ENCODE measurements around the gene EGFR. TPM values are rescaled to one million over a fixed set of nuclear protein-coding genes. Genes with fewer than 3 reads are reported as not detected.

EGFR gene
- total and polyA plus RNA-seq, 2 donors (not counting 3 experiments of a cell fraction or from before 2014, with no cell fraction given): 1.5 to 4.1 TPM

- DNase-seq (ENCODE audit: low read depth, low spot score): no peak
- no peaks in the 10 kb centered on the region for H3K9me3 ChIP-seq (replicated peaks; ENCODE audit: control insufficient read depth, insufficient read depth, low read length)
- no peak for FAIRE-seq
- no peak overlapping the region for H3K4me3 ChIP-seq (replicated peaks in 1 of 3; ENCODE audit: insufficient read depth in 1 of 3, low read depth in 1 of 3, low read length in 3 of 3)
- H3K27ac ChIP-seq (ENCODE audit: insufficient read depth, low read depth, low read length): no peak overlapping the region
- no peak overlapping the region for H2AFZ ChIP-seq (ENCODE audit: low read depth, low read length)
- no peaks in the 10 kb centered on the region for H3K9me1 ChIP-seq (replicated peaks; ENCODE audit: control insufficient read depth, extremely low read depth, insufficient read depth, low read length)
- POLR2A ChIA-PET: no interaction called here
- H3K36me3 ChIP-seq (ENCODE audit: control insufficient read depth in 2 of 2, extremely low read depth in 1 of 2, insufficient read depth in 2 of 2, low read length in 2 of 2): no peaks in the 10 kb centered on the region
- no TSS peak for BruUV-seq (replicated peaks)
- CTCF ChIA-PET: interaction anchor here (0.6 to 1.2 kb wide), 3 partner anchors 89 to 402 kb away, joined by 3 read pairs; no protein-coding TSS in a partner anchor
- no peaks in the 10 kb centered on the region for H3K79me2 ChIP-seq (ENCODE audit: control insufficient read depth, insufficient read depth, low read length)
- no peaks in the 10 kb centered on the region for H3K27me3 ChIP-seq (ENCODE audit: control insufficient read depth in 2 of 2, insufficient read depth in 2 of 2, low read length in 2 of 2)
- dilution Hi-C loops (cut with MboI; ENCODE audit: extremely low pct_ligation_motif_present, low sequenced_read_pairs): no loop called here
- TF ChIP-seq POLR2AphosphoS5 (IDR thresholded peaks at IDR 0.05; ENCODE audit: insufficient read depth, low read depth, low read length): no peak
- no peak for TF ChIP-seq MAX (IDR thresholded peaks at IDR 0.05; ENCODE audit: insufficient read depth, insufficient read length)
- TF ChIP-seq JUN (IDR thresholded peaks at IDR 0.05; ENCODE audit: borderline replicate concordance, insufficient read depth, insufficient read length, low read depth): no peak
- no peak for TF ChIP-seq GATA2 (IDR thresholded peaks at IDR 0.05; ENCODE audit: insufficient read depth, insufficient read length, low read depth, low read length)
- TF ChIP-seq FOS (IDR thresholded peaks at IDR 0.05; ENCODE audit: borderline replicate concordance, insufficient read depth, low read length): no peak
- intact Hi-C loops (cut with micrococcal nuclease): no loop called here
- H3K9ac ChIP-seq (replicated peaks; ENCODE audit: extremely low read depth, insufficient read depth, low read length): no peak overlapping the region
- H4K20me1 ChIP-seq (replicated peaks; ENCODE audit: control insufficient read depth, extremely low read depth, insufficient read depth, low read length): no peaks in the 10 kb centered on the region
- no peak overlapping the region for H3K4me2 ChIP-seq (ENCODE audit: insufficient read depth, low read length)
- H3K4me1 ChIP-seq (ENCODE audit: control insufficient read depth, extremely low read depth, insufficient read depth, low read length): peaks cover 3% of the 10 kb centered on the region
Measured at GRCh38 chr7:55163733-55164132, 144.9 kb downstream of the EGFR start.

DNA sequence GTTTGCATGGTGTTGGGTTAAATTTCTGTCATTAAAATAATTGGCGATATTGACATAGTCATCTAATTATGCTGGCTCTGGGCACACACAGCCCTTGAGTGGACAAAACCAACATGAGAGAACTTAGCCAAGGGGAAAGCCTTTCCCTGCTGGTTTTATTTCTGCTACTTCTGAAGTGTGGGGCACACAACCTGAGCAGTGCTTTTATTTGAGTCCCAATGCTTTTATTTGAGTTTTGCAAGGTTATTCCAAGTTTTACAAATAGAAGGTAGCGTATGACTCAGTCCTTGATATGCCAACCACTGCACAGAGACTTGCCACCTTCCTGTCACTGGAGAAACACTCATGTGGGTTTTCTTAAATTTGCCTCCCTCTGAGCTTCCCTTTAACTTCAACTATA lies 145.7 kb downstream of the EGFR start:
- TF ChIP-seq MAX (IDR thresholded peaks at IDR 0.05; ENCODE audit: insufficient read depth, insufficient read length): no peak
- TF ChIP-seq POLR2AphosphoS5 (IDR thresholded peaks at IDR 0.05; ENCODE audit: insufficient read depth, low read depth, low read length): no peak
- no peak for TF ChIP-seq JUN (IDR thresholded peaks at IDR 0.05; ENCODE audit: borderline replicate concordance, insufficient read depth, insufficient read length, low read depth)
- TF ChIP-seq EZH2 (IDR thresholded peaks at IDR 0.05; ENCODE audit: borderline replicate concordance, low read depth, low read length, severe bottlenecking): no peak
- TF ChIP-seq FOS (IDR thresholded peaks at IDR 0.05; ENCODE audit: borderline replicate concordance, insufficient read depth, low read length): no peak
- TF ChIP-seq MYC (IDR thresholded peaks at IDR 0.05; ENCODE audit: low read depth, low read length): no peak
- TF ChIP-seq, protein P1, sequence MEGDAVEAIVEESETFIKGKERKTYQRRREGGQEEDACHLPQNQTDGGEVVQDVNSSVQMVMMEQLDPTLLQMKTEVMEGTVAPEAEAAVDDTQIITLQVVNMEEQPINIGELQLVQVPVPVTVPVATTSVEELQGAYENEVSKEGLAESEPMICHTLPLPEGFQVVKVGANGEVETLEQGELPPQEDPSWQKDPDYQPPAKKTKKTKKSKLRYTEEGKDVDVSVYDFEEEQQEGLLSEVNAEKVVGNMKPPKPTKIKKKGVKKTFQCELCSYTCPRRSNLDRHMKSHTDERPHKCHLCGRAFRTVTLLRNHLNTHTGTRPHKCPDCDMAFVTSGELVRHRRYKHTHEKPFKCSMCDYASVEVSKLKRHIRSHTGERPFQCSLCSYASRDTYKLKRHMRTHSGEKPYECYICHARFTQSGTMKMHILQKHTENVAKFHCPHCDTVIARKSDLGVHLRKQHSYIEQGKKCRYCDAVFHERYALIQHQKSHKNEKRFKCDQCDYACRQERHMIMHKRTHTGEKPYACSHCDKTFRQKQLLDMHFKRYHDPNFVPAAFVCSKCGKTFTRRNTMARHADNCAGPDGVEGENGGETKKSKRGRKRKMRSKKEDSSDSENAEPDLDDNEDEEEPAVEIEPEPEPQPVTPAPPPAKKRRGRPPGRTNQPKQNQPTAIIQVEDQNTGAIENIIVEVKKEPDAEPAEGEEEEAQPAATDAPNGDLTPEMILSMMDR (IDR thresholded peaks at IDR 0.05; ENCODE audit: extremely low read depth in 1 of 2, insufficient read depth in 1 of 2, low read depth in 1 of 2, low read length in 2 of 2): no peak
- TF ChIP-seq GATA2 (IDR thresholded peaks at IDR 0.05; ENCODE audit: insufficient read depth, insufficient read length, low read depth, low read length): no peak
- no peak for TF ChIP-seq POLR2A (IDR thresholded peaks at IDR 0.05; ENCODE audit: low read depth, low read length)
- ChIA-PET POLR2A (no interaction called here), CTCF (interaction anchor here (0.7 kb wide), 1 partner anchor 9 kb away, joined by 3 read pairs; no protein-coding TSS in a partner anchor)
- no peaks in the 10 kb centered on the region for H4K20me1 ChIP-seq (replicated peaks; ENCODE audit: control insufficient read depth, extremely low read depth, insufficient read depth, low read length)
- H3K4me3 ChIP-seq (replicated peaks in 1 of 3; ENCODE audit: insufficient read depth in 1 of 3, low read depth in 1 of 3, low read length in 3 of 3): no peak overlapping the region
- DNase-seq (ENCODE audit: low read depth, low spot score) (no peak), FAIRE-seq (no peak)
- H3K36me3 ChIP-seq (ENCODE audit: control insufficient read depth in 2 of 2, extremely low read depth in 1 of 2, insufficient read depth in 2 of 2, low read length in 2 of 2): no peaks in the 10 kb centered on the region
- H3K79me2 ChIP-seq (ENCODE audit: control insufficient read depth, insufficient read depth, low read length): no peaks in the 10 kb centered on the region
- H3K4me2 ChIP-seq (ENCODE audit: insufficient read depth, low read length): no peak overlapping the region
- no TSS peak for BruUV-seq (replicated peaks)
- H3K9me3 ChIP-seq (replicated peaks; ENCODE audit: control insufficient read depth, insufficient read depth, low read length): no peaks in the 10 kb centered on the region
- intact Hi-C loops (cut with micrococcal nuclease) (no loop called here), dilution Hi-C loops (cut with MboI; ENCODE audit: extremely low pct_ligation_motif_present, low sequenced_read_pairs) (no loop called here)
- H3K9me1 ChIP-seq (replicated peaks; ENCODE audit: control insufficient read depth, extremely low read depth, insufficient read depth, low read length): no peaks in the 10 kb centered on the region
- H3K27ac ChIP-seq (ENCODE audit: insufficient read depth, low read depth, low read length): no peak overlapping the region
- H3K27me3 ChIP-seq (ENCODE audit: control insufficient read depth in 2 of 2, insufficient read depth in 2 of 2, low read length in 2 of 2): no peaks in the 10 kb centered on the region
- H2AFZ ChIP-seq (ENCODE audit: low read depth, low read length): no peak overlapping the region
- H3K9ac ChIP-seq (replicated peaks; ENCODE audit: extremely low read depth, insufficient read depth, low read length): no peak overlapping the region
- peaks cover 3% of the 10 kb centered on the region for H3K4me1 ChIP-seq (ENCODE audit: control insufficient read depth, extremely low read depth, insufficient read depth, low read length)

Data from endothelial cell of umbilical vein (primary cell).